ENCODE measurements around the gene PDILT. TPM values are rescaled to one million over a fixed set of nuclear protein-coding genes. Genes with fewer than 3 reads are reported as not detected.

PDILT gene
- total and polyA plus RNA-seq, 2 experiments from 2014 or later, result not detected

DNA sequence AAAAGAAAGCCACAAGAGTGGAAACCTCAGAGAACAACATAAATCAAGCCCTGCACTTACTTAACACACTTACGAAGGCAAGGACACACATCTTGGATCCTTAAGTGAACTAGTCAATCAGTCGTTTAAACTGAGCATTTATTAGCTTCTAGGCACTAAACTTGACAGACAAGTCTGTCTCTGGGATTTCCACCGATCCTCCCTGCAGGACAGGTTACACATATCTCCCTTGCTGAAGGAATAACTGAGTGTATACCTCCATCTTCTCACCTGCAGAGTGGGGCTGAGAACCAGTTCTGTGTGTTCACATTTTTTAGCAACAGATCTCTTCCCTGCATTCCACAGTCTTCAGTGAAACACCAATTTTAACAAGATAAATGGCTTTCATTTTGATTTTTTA is 86.1 kb downstream of the PDILT start:
- no peaks in the 10 kb centered on the region for H3F3A ChIP-seq (replicated peaks; ENCODE audit: low read depth)
- no peaks in the 10 kb centered on the region for H3K79me2 ChIP-seq (replicated peaks; ENCODE audit: insufficient read depth)
- Mint-ChIP-seq H3K36me3 (ENCODE audit: low read depth) (no peaks in the 10 kb centered on the region), H3K27me3 (ENCODE audit: insufficient read depth, low read depth, poor library complexity) (no peaks in the 10 kb centered on the region), H3K9me3 (no peaks in the 10 kb centered on the region), H3K27ac (no peak overlapping the region), H3K4me1 (no peaks in the 10 kb centered on the region), H3K4me3 (no peak overlapping the region)
- no peak for TF ChIP-seq ETS1 (IDR thresholded peaks at IDR 0.05)
- no peak for TF ChIP-seq EZH2 (IDR thresholded peaks at IDR 0.05; ENCODE audit: low read depth, unreplicated experiment)
- no peak for TF ChIP-seq CTCF (conservative IDR thresholded peaks at IDR 0.05; ENCODE audit: low read depth in 2 of 2)
- TF ChIP-seq EZH2phosphoT487 (IDR thresholded peaks at IDR 0.05; ENCODE audit: unreplicated experiment), result no peak
- no peak for TF ChIP-seq NANOG (IDR thresholded peaks at IDR 0.05; ENCODE audit: borderline replicate concordance)
- no peak for TF ChIP-seq ZNF462 (CRISPR knock-in tag; IDR thresholded peaks at IDR 0.05)
- TF ChIP-seq POLR2AphosphoS5 (IDR thresholded peaks at IDR 0.05; ENCODE audit: low read depth), result no peak
- TF ChIP-seq, protein P1, sequence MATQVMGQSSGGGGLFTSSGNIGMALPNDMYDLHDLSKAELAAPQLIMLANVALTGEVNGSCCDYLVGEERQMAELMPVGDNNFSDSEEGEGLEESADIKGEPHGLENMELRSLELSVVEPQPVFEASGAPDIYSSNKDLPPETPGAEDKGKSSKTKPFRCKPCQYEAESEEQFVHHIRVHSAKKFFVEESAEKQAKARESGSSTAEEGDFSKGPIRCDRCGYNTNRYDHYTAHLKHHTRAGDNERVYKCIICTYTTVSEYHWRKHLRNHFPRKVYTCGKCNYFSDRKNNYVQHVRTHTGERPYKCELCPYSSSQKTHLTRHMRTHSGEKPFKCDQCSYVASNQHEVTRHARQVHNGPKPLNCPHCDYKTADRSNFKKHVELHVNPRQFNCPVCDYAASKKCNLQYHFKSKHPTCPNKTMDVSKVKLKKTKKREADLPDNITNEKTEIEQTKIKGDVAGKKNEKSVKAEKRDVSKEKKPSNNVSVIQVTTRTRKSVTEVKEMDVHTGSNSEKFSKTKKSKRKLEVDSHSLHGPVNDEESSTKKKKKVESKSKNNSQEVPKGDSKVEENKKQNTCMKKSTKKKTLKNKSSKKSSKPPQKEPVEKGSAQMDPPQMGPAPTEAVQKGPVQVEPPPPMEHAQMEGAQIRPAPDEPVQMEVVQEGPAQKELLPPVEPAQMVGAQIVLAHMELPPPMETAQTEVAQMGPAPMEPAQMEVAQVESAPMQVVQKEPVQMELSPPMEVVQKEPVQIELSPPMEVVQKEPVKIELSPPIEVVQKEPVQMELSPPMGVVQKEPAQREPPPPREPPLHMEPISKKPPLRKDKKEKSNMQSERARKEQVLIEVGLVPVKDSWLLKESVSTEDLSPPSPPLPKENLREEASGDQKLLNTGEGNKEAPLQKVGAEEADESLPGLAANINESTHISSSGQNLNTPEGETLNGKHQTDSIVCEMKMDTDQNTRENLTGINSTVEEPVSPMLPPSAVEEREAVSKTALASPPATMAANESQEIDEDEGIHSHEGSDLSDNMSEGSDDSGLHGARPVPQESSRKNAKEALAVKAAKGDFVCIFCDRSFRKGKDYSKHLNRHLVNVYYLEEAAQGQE (IDR thresholded peaks at IDR 0.05; ENCODE audit: unreplicated experiment), result no peak
- no peak for TF ChIP-seq CREB1 (CRISPR knock-in tag; IDR thresholded peaks at IDR 0.05; ENCODE audit: low read depth)
- TF ChIP-seq ZNF114 (CRISPR knock-in tag; IDR thresholded peaks at IDR 0.05), result no peak
- no peak for TF ChIP-seq STAT1 (IDR thresholded peaks at IDR 0.05; ENCODE audit: unreplicated experiment)
- TF ChIP-seq JUNB (IDR thresholded peaks at IDR 0.05; ENCODE audit: unreplicated experiment), result no peak
- no peak for TF ChIP-seq ZNF331 (CRISPR knock-in tag; IDR thresholded peaks at IDR 0.05; ENCODE audit: low read depth)
- H3K9me2 ChIP-seq (ENCODE audit: insufficient read depth), result peaks cover 5% of the 10 kb centered on the region
- H3K36me3 ChIP-seq (ENCODE audit: insufficient read depth), result no peaks in the 10 kb centered on the region
- DNase-seq (ENCODE audit: low spot score) (no peak), ATAC-seq (no peak)
- no peaks in the 10 kb centered on the region for H3K4me1 ChIP-seq (ENCODE audit: insufficient read depth)
- no peak overlapping the region for H3K4me3 ChIP-seq
- H3K4me2 ChIP-seq, result no peak overlapping the region
- H2AFZ ChIP-seq, result no peak overlapping the region
- H4K20me1 ChIP-seq (replicated peaks; ENCODE audit: insufficient read depth), result no peaks in the 10 kb centered on the region
- H3K27ac ChIP-seq (ENCODE audit: low read depth), result no peak overlapping the region
- no peaks in the 10 kb centered on the region for H3K27me3 ChIP-seq (ENCODE audit: insufficient read depth)
